Measurements from ENCODE around the gene MPZL2. TPM values are rescaled to one million over a fixed set of nuclear protein-coding genes. Genes with fewer than 3 reads are reported as not detected.

MPZL2 gene
- total and polyA plus RNA-seq, 2 of the 8 experiments (the other 6 are each of a cell fraction or from before 2014, with no cell fraction given): 2.4 to 3.2 TPM

DNA sequence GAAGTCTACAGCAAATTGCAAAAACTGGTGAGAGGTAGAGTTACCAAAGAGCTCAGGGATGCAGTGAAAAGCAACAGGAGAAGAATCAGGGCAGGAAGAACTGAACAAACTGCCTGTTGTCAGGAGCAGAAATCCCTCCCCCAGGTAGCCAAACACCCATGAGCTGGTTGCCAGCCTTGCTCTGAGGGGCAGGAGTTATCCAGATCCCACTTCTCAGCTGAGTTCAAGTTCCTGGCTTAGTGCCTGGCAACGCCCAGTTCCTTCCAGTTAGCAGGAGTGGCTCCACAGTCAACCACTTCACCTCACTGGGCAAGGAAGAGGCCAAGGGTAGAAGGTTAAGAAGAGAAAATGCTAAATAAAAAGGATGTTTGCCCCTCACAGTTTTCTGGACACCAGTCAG lies 1.9 kb upstream of the MPZL2 start:
- H3K9me3 ChIP-seq (ENCODE audit: insufficient read depth in 2 of 2, low read depth in 1 of 2, low read length in 1 of 2): no peaks in the 10 kb centered on the region
- no peak overlapping the region for H3K18ac ChIP-seq (ENCODE audit: extremely low read depth, low read length)
- no peaks in the 10 kb centered on the region for H3K36me3 ChIP-seq (ENCODE audit: control insufficient read depth in 2 of 4, insufficient read depth in 4 of 4, low read length in 3 of 4)
- H2AFZ ChIP-seq (ENCODE audit: low read length): peak overlapping the region; percentile 57; the same call in 1 of the 2 replicates
- POLR2A ChIA-PET (ENCODE audit: partially characterized antibody): interaction anchor here (1.4 to 1.5 kb wide), 2 partner anchors 10 to 12 kb away, joined by 3 to 4 read pairs; no protein-coding TSS in a partner anchor
- no peak for FAIRE-seq
- no peak overlapping the region for H2BK120ac ChIP-seq (replicated peaks; ENCODE audit: low read depth, low read length)
- H3K9ac ChIP-seq (replicated peaks in 1 of 4; ENCODE audit: extremely low read depth in 1 of 4, low read depth in 3 of 4, low read length in 3 of 4): no peak overlapping the region
- no peaks in the 10 kb centered on the region for H3K79me1 ChIP-seq (ENCODE audit: low read depth, low read length)
- no peak overlapping the region for H2BK15ac ChIP-seq (ENCODE audit: low read length)
- WGBS, 2 experiments (ENCODE audit: extremely low coverage in 1 of 2, insufficient coverage in 1 of 2, insufficient read length in 1 of 2, insufficient replicate concordance in 2 of 2, low coverage in 1 of 2, low lambda C conversion rate in 2 of 2, missing lambda C conversion rate in 1 of 2): 77% methylated on average over 1 of the region's 1 CpG; no CpG with 5 or more reads in 1 of the 2 experiments
- 0 out of 2 replicates have a peak overlapping the region, but pooled peaks have one; percentile 38 for H2BK20ac ChIP-seq (ENCODE audit: low read length)
- no peak overlapping the region for H3K23ac ChIP-seq (ENCODE audit: insufficient read length)
- H3K27me3 ChIP-seq (replicated peaks in 1 of 4; ENCODE audit: control insufficient read depth in 3 of 4, extremely low read depth in 1 of 4, insufficient read depth in 3 of 4, low read length in 3 of 4): peaks cover 1 to 42% (median 31%) of the 10 kb centered on the region in 4 experiments
- no peak overlapping the region for H3K4me3 ChIP-seq (ENCODE audit: extremely low read depth in 1 of 4, insufficient read depth in 2 of 4, low read depth in 3 of 4, low read length in 4 of 4)
- peaks cover 3 to 11% (median 4%) of the 10 kb centered on the region in 4 experiments; a peak in 4 of 7 replicates for H3K4me1 ChIP-seq (replicated peaks in 1 of 4; ENCODE audit: control insufficient read depth in 3 of 4, insufficient read depth in 4 of 4, low read length in 3 of 4)
- no peaks in the 10 kb centered on the region for H3K79me2 ChIP-seq (ENCODE audit: control insufficient read depth in 1 of 2, insufficient read depth in 2 of 2, low read length in 2 of 2)
- no peak overlapping the region for H4K8ac ChIP-seq (ENCODE audit: extremely low read depth, insufficient read depth, low read length)
- no peak overlapping the region for H4K5ac ChIP-seq (ENCODE audit: insufficient read length, low read depth, low read length)
- no peaks in the 10 kb centered on the region for H4K20me1 ChIP-seq (replicated peaks in 1 of 2; ENCODE audit: control insufficient read depth in 1 of 2, insufficient read depth in 2 of 2, low read length in 2 of 2)
- no peak overlapping the region for H2BK5ac ChIP-seq (ENCODE audit: low read depth, low read length)
- no peak overlapping the region for H3K4ac ChIP-seq (replicated peaks; ENCODE audit: insufficient read length, low read depth, low read length)
- H2AK5ac ChIP-seq (ENCODE audit: low read depth, low read length): no peak overlapping the region
- no peak overlapping the region for H3K27ac ChIP-seq (ENCODE audit: low read depth, low read length)
- H4K91ac ChIP-seq (replicated peaks; ENCODE audit: insufficient read length, low read length): no peak overlapping the region
- H2BK12ac ChIP-seq (ENCODE audit: low read depth, low read length): no peak overlapping the region
- H3K56ac ChIP-seq (replicated peaks; ENCODE audit: insufficient read length, low read depth, low read length): no peak overlapping the region
- TF ChIP-seq CREB1 (IDR thresholded peaks at IDR 0.05): no peak
- no peak for TF ChIP-seq SIX5 (IDR thresholded peaks at IDR 0.05; ENCODE audit: low read depth, low read length)
- TF ChIP-seq TCF12 (IDR thresholded peaks at IDR 0.05; ENCODE audit: low read depth, low read length): no peak
- no peak for TF ChIP-seq JUND (IDR thresholded peaks at IDR 0.05; ENCODE audit: low read length)
- CTCF ChIA-PET (ENCODE audit: partially characterized antibody): interaction anchor here (0.6 to 2.6 kb wide), 7 partner anchors 12 to 95 kb away, joined by 3 to 15 read pairs (median 8); no protein-coding TSS in a partner anchor
- H3K23me2 ChIP-seq (ENCODE audit: low read depth, low read length): peaks cover 5% of the 10 kb centered on the region; the same call in 1 of the 2 replicates
- H3K4me2 ChIP-seq (ENCODE audit: insufficient read depth in 1 of 2, low read depth in 2 of 2, low read length in 2 of 2): no peak overlapping the region
- H3K14ac ChIP-seq (ENCODE audit: insufficient read length): no peak overlapping the region
- DNase-seq (ENCODE audit: low read depth in 1 of 2, low spot score in 2 of 2): no peak

Data from H1 (cell line).